RWPE1 (cell line): Measurements from ENCODE around the gene CYBC1.

Experiments used
- CTCF ChIA-PET: fragments of 350-600 bp; sonication (Branson Sonifier 250); formaldehyde crosslinking; extraction: SDS; loops from one replicate; lab custom pipeline; 2021; lab: Yijun Ruan, JAX
- POLR2A ChIA-PET: fragments of 400-600 bp; formaldehyde crosslinking; extraction: SDS; loops from one replicate; lab custom pipeline; 2020; ENCODE audit warnings: antibody characterized with exemption; ENCODE audit not compliant: low non-redundant PET; lab: Yijun Ruan, JAX
- DNase-seq: peaks from one replicate; pipeline ENCODE4 v3.0.0; 2012; ENCODE audit warnings: low spot score
- H3K27ac ChIP-seq: fragments of 450-650 bp; 2 replicates; pipeline ENCODE4 v1.5.1; 2017
- CTCF ChIP-seq: fragments of 450-650 bp; conservative IDR thresholded peaks from 2 replicates; pipeline ENCODE4 v1.5.1; 2017; ENCODE audit warnings: low read depth, mild to moderate bottlenecking

The CYBC1 gene

GRCh38 chr17:82394278-82394677 lies 56.3 kb downstream of the CYBC1 start:
- ChIA-PET CTCF (interaction anchor here (1.2 kb wide), 1 partner anchor 9 kb away, joined by 4 read pairs; no protein-coding TSS in a partner anchor), POLR2A (no interaction called here)
- no peak overlapping the region; the same call in 1 of the 2 replicates for H3K27ac ChIP-seq
- DNase-seq, result no peak
- no peak for TF ChIP-seq CTCF

DNA sequence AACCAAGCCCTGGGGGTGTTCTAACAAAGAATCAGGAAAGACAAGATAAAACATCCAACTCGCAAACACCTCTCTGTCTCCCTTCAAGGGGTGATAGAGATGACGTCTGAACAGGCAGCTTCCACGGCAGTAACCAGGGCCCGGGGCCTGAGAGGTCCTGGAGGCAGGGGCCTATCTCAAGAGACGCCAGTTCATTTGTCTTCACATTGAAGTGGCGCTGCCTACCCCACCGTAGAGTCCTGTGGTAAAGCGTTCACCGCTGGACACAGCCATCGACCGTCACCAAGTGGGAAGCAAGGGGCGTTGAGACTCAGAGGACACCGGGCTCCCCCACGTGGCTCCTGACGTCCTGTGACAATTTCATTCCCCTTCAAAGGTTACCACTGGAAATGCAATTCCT lies 57.6 kb downstream of the CYBC1 start:
- CTCF ChIA-PET, result no interaction called here
- peak overlapping the region; percentile 14; the same call in 1 of the 2 replicates for H3K27ac ChIP-seq
- TF ChIP-seq CTCF, result no peak
- no peak for DNase-seq
- POLR2A ChIA-PET, result no interaction called here
